MCF 10A (cell line): ENCODE data around the gene CNPY3. TPM values are rescaled to one million over a fixed set of nuclear protein-coding genes. Genes with fewer than 3 reads are reported as not detected.

Experiments used
- BruUV-seq: library from RNA; stranded (reverse); fragments of 400-500 nt; replicated peaks from 2 replicates; lab custom pipeline; 2021; lab: Mats Ljungman, UMichigan
- CTCF ChIA-PET: fragments of 300-600 bp; sonication (Branson Sonifier 250); formaldehyde crosslinking; extraction: SDS; loops from one replicate; lab custom pipeline; 2021; ENCODE audit warnings: antibody characterized with exemption, inconsistent platforms; lab: Yijun Ruan, JAX
- POLR2A ChIA-PET: fragments of 300-600, 350-650 bp; sonication (Branson Sonifier 250); formaldehyde crosslinking; extraction: SDS; loops from one replicate; lab custom pipeline; 2020; ENCODE audit warnings: antibody characterized with exemption, inconsistent platforms; lab: Yijun Ruan, JAX
- DNase-seq: peaks from one replicate; pipeline ENCODE4 v3.0.0-alpha.2; 2018; ENCODE audit not compliant: unreplicated experiment
- H3K27ac Mint-ChIP-seq: one replicate; pipeline ENCODE4 v1.8.0; 2022; ENCODE audit warnings: mild to moderate bottlenecking, low read depth, mixed read lengths; ENCODE audit not compliant: unreplicated experiment
- H3K27me3 Mint-ChIP-seq: one replicate; pipeline ENCODE4 v1.8.0; 2022; ENCODE audit warnings: mixed read lengths; ENCODE audit not compliant: insufficient read depth, unreplicated experiment
- H3K36me3 Mint-ChIP-seq: one replicate; pipeline ENCODE4 v1.8.0; 2022; ENCODE audit warnings: mild to moderate bottlenecking, moderate library complexity, mixed read lengths; ENCODE audit not compliant: insufficient read depth, unreplicated experiment
- H3K4me1 Mint-ChIP-seq: one replicate; pipeline ENCODE4 v1.8.0; 2022; ENCODE audit warnings: mixed read lengths; ENCODE audit not compliant: insufficient read depth, unreplicated experiment
- H3K4me3 Mint-ChIP-seq: one replicate; pipeline ENCODE4 v1.8.0; 2022; ENCODE audit warnings: mild to moderate bottlenecking, moderate library complexity, mixed read lengths; ENCODE audit not compliant: unreplicated experiment
- H3K9me3 Mint-ChIP-seq: one replicate; pipeline ENCODE4 v1.8.0; 2022; ENCODE audit warnings: mixed read lengths; ENCODE audit not compliant: unreplicated experiment
- intact Hi-C: fragments of 100-400 bp; cut with micrococcal nuclease; formaldehyde crosslinking; loops from 2 replicates; pipeline ENCODE4 v1.14.1; 2022
- total RNA-seq: library from RNA; stranded (reverse); gene quantifications from 2 replicates; pipeline ENCODE4 v1.2.3, GENCODE V29; 2022
- TF ChIP-seq, protein P1 (sequence below): fragments of 200-600 bp; IDR thresholded peaks from one replicate; pipeline ENCODE4 v1.8.0; 2022; ENCODE audit warnings: antibody characterized with exemption, mild to moderate bottlenecking; ENCODE audit not compliant: unreplicated experiment

Gene CNPY3
- total RNA-seq, 1 experiment from 2014 or later: 21.9 TPM

DNA sequence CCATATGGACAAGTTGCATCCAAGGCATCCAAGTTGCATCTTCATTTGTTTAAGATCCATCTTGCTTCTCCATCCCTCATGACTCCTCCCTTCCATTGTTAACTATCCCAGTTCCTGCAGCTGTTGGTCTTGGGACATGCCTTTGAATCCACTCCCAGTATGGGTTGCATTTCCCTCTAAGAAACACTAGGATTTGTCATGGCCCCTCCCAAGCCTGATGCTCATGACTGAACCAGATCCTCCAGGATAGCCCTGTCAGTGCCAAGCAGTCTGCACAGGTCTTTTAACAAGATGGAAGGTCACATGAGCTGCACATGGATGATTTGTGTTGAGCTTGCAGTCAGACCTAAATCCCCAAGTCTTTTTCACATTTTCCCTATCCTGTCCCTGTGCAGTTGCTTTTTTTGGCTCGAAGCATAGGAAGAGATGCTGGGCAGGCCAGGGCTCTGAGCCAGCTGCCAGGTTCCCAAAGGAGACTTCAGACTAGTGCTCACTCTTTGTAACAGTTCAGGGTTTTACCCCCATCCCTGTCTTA, 59.3 kb downstream of the CNPY3 start:
- Mint-ChIP-seq H3K4me1 (peaks cover 33% of the 10 kb centered on the region), H3K36me3 (peaks cover 25% of the 10 kb centered on the region), H3K4me3 (no peak overlapping the region), H3K27me3 (no peaks in the 10 kb centered on the region), H3K27ac (no peak overlapping the region), H3K9me3 (no peaks in the 10 kb centered on the region)
- BruUV-seq: no TSS peak
- TF ChIP-seq, protein P1, sequence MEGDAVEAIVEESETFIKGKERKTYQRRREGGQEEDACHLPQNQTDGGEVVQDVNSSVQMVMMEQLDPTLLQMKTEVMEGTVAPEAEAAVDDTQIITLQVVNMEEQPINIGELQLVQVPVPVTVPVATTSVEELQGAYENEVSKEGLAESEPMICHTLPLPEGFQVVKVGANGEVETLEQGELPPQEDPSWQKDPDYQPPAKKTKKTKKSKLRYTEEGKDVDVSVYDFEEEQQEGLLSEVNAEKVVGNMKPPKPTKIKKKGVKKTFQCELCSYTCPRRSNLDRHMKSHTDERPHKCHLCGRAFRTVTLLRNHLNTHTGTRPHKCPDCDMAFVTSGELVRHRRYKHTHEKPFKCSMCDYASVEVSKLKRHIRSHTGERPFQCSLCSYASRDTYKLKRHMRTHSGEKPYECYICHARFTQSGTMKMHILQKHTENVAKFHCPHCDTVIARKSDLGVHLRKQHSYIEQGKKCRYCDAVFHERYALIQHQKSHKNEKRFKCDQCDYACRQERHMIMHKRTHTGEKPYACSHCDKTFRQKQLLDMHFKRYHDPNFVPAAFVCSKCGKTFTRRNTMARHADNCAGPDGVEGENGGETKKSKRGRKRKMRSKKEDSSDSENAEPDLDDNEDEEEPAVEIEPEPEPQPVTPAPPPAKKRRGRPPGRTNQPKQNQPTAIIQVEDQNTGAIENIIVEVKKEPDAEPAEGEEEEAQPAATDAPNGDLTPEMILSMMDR: no peak
- peak; percentile 17 for DNase-seq
- ChIA-PET CTCF (interaction anchor here (1.0 to 2.1 kb wide), 2 partner anchors 9 to 22 kb away, joined by 3 to 6 read pairs; no protein-coding TSS in a partner anchor), POLR2A (interaction anchor here (0.6 to 1.9 kb wide), 5 partner anchors 10 to 169 kb away, joined by 3 to 12 read pairs (median 4); partner anchors contain the start of gene PEX6)
- intact Hi-C loops: no loop called here

Other genes starting within 250 kb of the CNPY3 start
- not detected in 2 replicates for gene PRPH2, start 206.9 kb upstream of the CNPY3 start, total RNA-seq
- 13.7 and 19.4 TPM in 2 replicates for gene TBCC, start 183.4 kb upstream of the CNPY3 start, total RNA-seq
- gene BICRAL, start 147.4 kb upstream of the CNPY3 start, total RNA-seq: 8.4 and 9.8 TPM in 2 replicates
- 121 and 123 TPM in 2 replicates for gene RPL7L1, start 49.9 kb upstream of the CNPY3 start, total RNA-seq
- gene PTCRA, start 13.4 kb upstream of the CNPY3 start, total RNA-seq: not detected in 2 replicates
- 0.30 TPM in 1 of 2 replicates, not detected in the other for gene GNMT, start 31.3 kb downstream of the CNPY3 start, total RNA-seq
- gene PEX6, start 49.7 kb downstream of the CNPY3 start, total RNA-seq: 25.8 and 34.0 TPM in 2 replicates
- gene PPP2R5D, start 55.1 kb downstream of the CNPY3 start, total RNA-seq: 16.5 and 17.9 TPM in 2 replicates
- 71.8 and 79.9 TPM in 2 replicates for gene MEA1, start 84.5 kb downstream of the CNPY3 start, total RNA-seq
- gene KLHDC3, start 84.8 kb downstream of the CNPY3 start, total RNA-seq: 35.6 and 39.2 TPM in 2 replicates
- 72.8 and 80.4 TPM in 2 replicates for gene RRP36, start 92.1 kb downstream of the CNPY3 start, total RNA-seq
- gene CUL7, start 124.4 kb downstream of the CNPY3 start, total RNA-seq: 22.7 and 31.4 TPM in 2 replicates
- 155 and 174 TPM in 2 replicates for gene MRPL2, start 130.0 kb downstream of the CNPY3 start, total RNA-seq
- 17.5 and 23.4 TPM in 2 replicates for gene KLC4, start 130.2 kb downstream of the CNPY3 start, total RNA-seq
- 42.6 and 48.4 TPM in 2 replicates for gene PTK7, start 146.8 kb downstream of the CNPY3 start, total RNA-seq
- 29.7 and 32.1 TPM in 2 replicates for gene SRF, start 241.8 kb downstream of the CNPY3 start, total RNA-seq